ENCODE results near the gene NTRK3.

Gene NTRK3

DNA sequence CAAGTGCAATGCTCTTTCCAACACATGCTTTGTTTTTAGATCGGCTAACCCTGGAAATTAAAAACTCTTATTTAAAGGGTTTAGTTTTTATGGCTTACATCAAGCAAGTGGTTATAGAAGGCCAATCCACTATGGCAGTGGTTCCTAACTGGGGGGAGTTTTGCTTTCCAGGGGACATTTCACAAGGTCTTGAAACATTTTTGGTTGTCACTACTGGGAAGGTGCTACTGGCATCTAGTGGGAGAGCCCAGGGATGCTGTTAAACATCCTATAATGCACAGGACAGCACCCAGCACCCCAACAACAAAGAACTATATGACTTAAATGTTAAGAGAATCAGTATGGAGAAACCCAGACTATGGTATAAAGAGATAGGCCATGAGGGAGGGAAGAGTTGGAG is 439.0 kb downstream of the NTRK3 start:
- no peak for DNase-seq (ENCODE audit: low read depth)

DNA sequence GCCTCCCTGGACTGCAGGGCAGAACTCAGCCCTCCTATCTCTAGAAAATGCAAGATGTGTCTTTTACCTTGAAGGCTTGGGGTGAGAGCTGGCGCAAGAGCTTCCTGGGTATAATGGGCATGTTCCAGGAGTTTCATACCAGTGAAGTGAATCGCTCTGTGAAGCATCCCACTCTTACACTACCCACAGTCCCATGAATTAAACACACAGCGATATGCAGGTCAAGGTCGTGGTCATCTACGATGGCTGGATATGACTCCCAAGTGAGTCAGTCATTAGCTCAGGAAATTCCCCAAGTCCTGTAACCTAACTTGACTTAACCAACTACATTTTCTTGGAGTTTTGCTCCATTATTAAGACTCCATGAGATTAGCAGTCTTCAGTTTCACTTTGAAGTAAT is 439.7 kb downstream of the NTRK3 start:
- peak; percentile 98 for DNase-seq (ENCODE audit: low read depth)

DNA sequence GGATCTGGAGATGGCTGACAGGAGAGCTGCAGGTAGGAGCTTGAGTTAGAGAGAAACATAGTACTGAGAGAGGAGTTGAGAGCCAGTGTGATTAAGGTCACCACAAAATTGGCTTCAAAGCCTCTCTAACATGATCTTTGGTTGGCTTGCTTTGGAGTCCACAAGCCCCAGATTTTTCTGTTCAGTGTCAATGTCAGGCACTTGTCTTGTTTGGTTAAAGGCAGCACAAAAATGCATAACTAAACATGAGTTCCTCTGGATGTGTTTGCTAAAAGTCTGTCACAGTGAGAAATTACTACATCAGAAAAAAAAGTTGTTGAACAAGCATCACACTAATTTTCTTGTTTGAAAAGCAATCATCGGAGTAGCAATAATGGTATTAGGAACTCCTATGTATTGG is 440.5 kb downstream of the NTRK3 start:
- no peak for DNase-seq (ENCODE audit: low read depth)
